KMS-11 (cell line): ENCODE results near the gene H2AZ1.

Experiments
- H2AFZ ChIP-seq: fragments of 200-600 bp; sonication (generic); 2 replicates; pipeline ENCODE4 v1.6.1; 2016; ENCODE audit warnings: antibody characterized with exemption, mixed run types, low read depth
- H3K27ac ChIP-seq: fragments of 200-600 bp; sonication (generic); 2 replicates; pipeline ENCODE4 v1.6.1; 2016; ENCODE audit warnings: mild to moderate bottlenecking, mixed run types
- H3K27me3 ChIP-seq: fragments of 200-600 bp; sonication (generic); 2 replicates; pipeline ENCODE4 v1.6.1; 2017; ENCODE audit warnings: mild to moderate bottlenecking, low read depth, mixed run types, moderate library complexity; ENCODE audit not compliant: insufficient read depth
- H3K36me3 ChIP-seq: fragments of 200-600 bp; sonication (generic); 2 replicates; pipeline ENCODE4 v1.6.1; 2017; ENCODE audit warnings: mild to moderate bottlenecking, mixed run types; ENCODE audit not compliant: insufficient read depth
- H3K4me1 ChIP-seq: fragments of 200-600 bp; sonication (generic); 2 replicates; pipeline ENCODE4 v1.6.1; 2016; ENCODE audit warnings: mild to moderate bottlenecking, low read depth, mixed run types; ENCODE audit not compliant: poor library complexity, severe bottlenecking
- H3K4me2 ChIP-seq: fragments of 200-600 bp; sonication (generic); 2 replicates; pipeline ENCODE4 v1.7.0; 2016; ENCODE audit warnings: mild to moderate bottlenecking, mixed run types
- H3K4me3 ChIP-seq: fragments of 200-600 bp; sonication (generic); IDR thresholded peaks from 2 replicates; pipeline ENCODE4 v1.6.1; 2017; ENCODE audit warnings: low read depth, low read length, mixed read lengths; ENCODE audit not compliant: insufficient read depth
- H3K79me2 ChIP-seq: fragments of 200-600 bp; sonication (generic); 2 replicates; pipeline ENCODE4 v1.6.1; 2016; ENCODE audit warnings: low read depth, mixed run types; ENCODE audit not compliant: insufficient read depth
- H3K9ac ChIP-seq: fragments of 200-600 bp; sonication (generic); 2 replicates; pipeline ENCODE4 v1.6.1; 2016; ENCODE audit warnings: mild to moderate bottlenecking, mixed run types
- H4K20me1 ChIP-seq: fragments of 200-600 bp; sonication (generic); 2 replicates; pipeline ENCODE4 v1.6.1; 2016; ENCODE audit warnings: mild to moderate bottlenecking, mixed run types; ENCODE audit not compliant: insufficient read depth
- CTCF ChIP-seq: fragments of 200-600 bp; sonication (generic); conservative IDR thresholded peaks from 2 replicates; pipeline ENCODE4 v1.6.1; 2017; ENCODE audit warnings: low read depth, mild to moderate bottlenecking, antibody characterized with exemption, low read length, moderate library complexity, mixed read lengths

The H2AZ1 gene

GRCh38 chr4:99943904-99944437 lies 6.1 kb downstream of the H2AZ1 start:
- Histone ChIP-seq H2AFZ (no peak overlapping the region), H4K20me1 (peaks cover 23% of the 10 kb centered on the region), H3K27ac (0 out of 2 replicates have a peak overlapping the region, but pooled peaks have one; percentile 5), H3K9ac (no peak overlapping the region), H3K4me3 (no peak overlapping the region), H3K36me3 (peaks cover 14% of the 10 kb centered on the region; the same call in 1 of the 2 replicates), H3K4me2 (peak overlapping the region; percentile 71; the same call in 1 of the 2 replicates), H3K79me2 (peaks cover 82% of the 10 kb centered on the region), H3K27me3 (no peaks in the 10 kb centered on the region), H3K4me1 (peaks cover 58% of the 10 kb centered on the region)
- no peak for TF ChIP-seq CTCF

- no peaks in the 10 kb centered on the region for H3K36me3 ChIP-seq
These were observed 11.8 kb downstream of the H2AZ1 start for GRCh38 chr4:99938243-99938753.

GRCh38 chr4:99934891-99935290 lies 15.2 kb downstream of the H2AZ1 start:
- no peak overlapping the region for H3K9ac ChIP-seq
- H2AFZ ChIP-seq: no peak overlapping the region
- no peak for TF ChIP-seq CTCF
- H3K27ac ChIP-seq: no peak overlapping the region
- H3K36me3 ChIP-seq: no peaks in the 10 kb centered on the region
- H3K4me2 ChIP-seq: no peak overlapping the region; the same call in 1 of the 2 replicates
- H3K27me3 ChIP-seq: no peaks in the 10 kb centered on the region
- no peaks in the 10 kb centered on the region; the same call in 1 of the 2 replicates for H4K20me1 ChIP-seq
- H3K79me2 ChIP-seq: peaks cover 66% of the 10 kb centered on the region
- H3K4me1 ChIP-seq: no peaks in the 10 kb centered on the region
- no peak overlapping the region for H3K4me3 ChIP-seq

More at GRCh38 chr4:99938243-99938753, 11.8 kb downstream of the H2AZ1 start:
- Histone ChIP-seq H3K4me2 (no peak overlapping the region), H3K4me3 (no peak overlapping the region), H3K27ac (no peak overlapping the region), H3K4me1 (peaks cover 12% of the 10 kb centered on the region), H4K20me1 (0 out of 2 replicates have a peak, but pooled peaks cover 7% of the 10 kb centered on the region), H2AFZ (no peak overlapping the region), H3K79me2 (peaks cover 61% of the 10 kb centered on the region), H3K27me3 (no peaks in the 10 kb centered on the region), H3K9ac (no peak overlapping the region)
- no peak for TF ChIP-seq CTCF

GRCh38 chr4:99927566-99927965 lies 22.5 kb downstream of the H2AZ1 start:
- Histone ChIP-seq H3K36me3 (0 out of 2 replicates have a peak, but pooled peaks cover 3% of the 10 kb centered on the region), H4K20me1 (no peaks in the 10 kb centered on the region; the same call in 1 of the 2 replicates), H3K4me2 (no peak overlapping the region), H3K4me3 (no peak overlapping the region), H3K79me2 (peaks cover 25% of the 10 kb centered on the region), H3K27me3 (no peaks in the 10 kb centered on the region), H3K4me1 (no peaks in the 10 kb centered on the region), H3K9ac (no peak overlapping the region), H2AFZ (no peak overlapping the region), H3K27ac (no peak overlapping the region)
- TF ChIP-seq CTCF: no peak
